Hepatocyte (in vitro differentiated cells): ENCODE results near the gene SPHK1. TPM values are rescaled to one million over a fixed set of nuclear protein-coding genes. Genes with fewer than 3 reads are reported as not detected.

Experiments
- DNase-seq: peaks from one replicate; pipeline ENCODE4 v3.0.0-alpha.2; 2016; ENCODE audit warnings: low spot score
- H2AFZ ChIP-seq: fragments of 200-600 bp; sonication (generic); 2 replicates; pipeline ENCODE4 v1.6.0; 2016; ENCODE audit warnings: antibody characterized with exemption, mild to moderate bottlenecking
- H3K27ac ChIP-seq: fragments of 200-600 bp; sonication (generic); 2 replicates; pipeline ENCODE4 v1.5.1; 2016; ENCODE audit warnings: mild to moderate bottlenecking
- H3K27me3 ChIP-seq: fragments of 200-600 bp; sonication (generic); 2 replicates; pipeline ENCODE4 v1.6.1; 2016
- H3K36me3 ChIP-seq: fragments of 200-600 bp; sonication (generic); replicated peaks from 2 replicates; pipeline ENCODE4 v1.5.1; 2016; ENCODE audit warnings: low read depth; ENCODE audit not compliant: insufficient read depth
- H3K4me1 ChIP-seq: fragments of 200-600 bp; sonication (generic); 2 replicates; pipeline ENCODE4 v1.5.1; 2016; ENCODE audit warnings: mild to moderate bottlenecking, moderate library complexity; ENCODE audit not compliant: insufficient read depth
- H3K4me2 ChIP-seq: fragments of 200-600 bp; sonication (generic); 2 replicates; pipeline ENCODE4 v1.6.0; 2016
- H3K4me3 ChIP-seq: fragments of 200-600 bp; sonication (generic); 2 replicates; pipeline ENCODE4 v1.5.1; 2016; ENCODE audit warnings: mild to moderate bottlenecking
- H3K79me2 ChIP-seq: fragments of 200-600 bp; sonication (generic); 2 replicates; pipeline ENCODE4 v1.6.0; 2017; ENCODE audit warnings: mild to moderate bottlenecking
- H3K9me2 ChIP-seq: fragments of 200-600 bp; sonication (generic); replicated peaks from 2 replicates; pipeline ENCODE4 v1.6.0; 2017; ENCODE audit warnings: mild to moderate bottlenecking; ENCODE audit not compliant: insufficient read depth
- H3K9me3 ChIP-seq: fragments of 200-600 bp; sonication (generic); 2 replicates; pipeline ENCODE4 v1.5.1; 2016; ENCODE audit warnings: low read depth, mild to moderate bottlenecking
- H4K20me1 ChIP-seq: fragments of 200-600 bp; sonication (generic); 2 replicates; pipeline ENCODE4 v1.6.0; 2016; ENCODE audit warnings: mild to moderate bottlenecking; ENCODE audit not compliant: insufficient read depth, poor library complexity, severe bottlenecking
- EZH2 ChIP-seq: fragments of 200-600 bp; sonication (generic); IDR thresholded peaks from 2 replicates; pipeline ENCODE4 v1.6.1; 2016; ENCODE audit warnings: antibody characterized with exemption, mild to moderate bottlenecking, borderline replicate concordance
- EZH2phosphoT487 ChIP-seq: fragments of 200-600 bp; sonication (generic); IDR thresholded peaks from one replicate; pipeline ENCODE4 v1.6.1; 2018; ENCODE audit warnings: antibody characterized with exemption, mild to moderate bottlenecking, low read depth, moderate library complexity; ENCODE audit not compliant: unreplicated experiment, severe bottlenecking
- WGBS: methylation state at CpG from one replicate; pipeline ENCODE4 v1.1.6; 2016; ENCODE audit warnings: low lambda C conversion rate; ENCODE audit errors: missing lambda C conversion rate; 5-methylcytosine and 5-hydroxymethylcytosine counted together
- polyA plus RNA-seq: library from polyadenylated mRNA; unstranded; fragments of >200 nt; fragmentation: Nextera tagmentation; extraction: Ambion mirVana; gene quantifications from 2 replicates; pipeline ENCODE4 v1.2.1, GENCODE V29; 2016
- total RNA-seq: library from RNA; depleted of rRNA; stranded (reverse); fragments of >200 nt; gene quantifications from 2 replicates; pipeline ENCODE4 v1.2.3, GENCODE V29; 2014
- TF ChIP-seq, protein P1 (sequence below): fragments of 200-600 bp; sonication (generic); IDR thresholded peaks from 2 replicates; pipeline ENCODE4 v1.5.1; 2016; ENCODE audit warnings: antibody characterized with exemption, mild to moderate bottlenecking; ENCODE audit not compliant: poor library complexity

SPHK1 gene
- total and polyA plus RNA-seq, 2 experiments from 2014 or later: 5.2 to 15.2 TPM

DNA sequence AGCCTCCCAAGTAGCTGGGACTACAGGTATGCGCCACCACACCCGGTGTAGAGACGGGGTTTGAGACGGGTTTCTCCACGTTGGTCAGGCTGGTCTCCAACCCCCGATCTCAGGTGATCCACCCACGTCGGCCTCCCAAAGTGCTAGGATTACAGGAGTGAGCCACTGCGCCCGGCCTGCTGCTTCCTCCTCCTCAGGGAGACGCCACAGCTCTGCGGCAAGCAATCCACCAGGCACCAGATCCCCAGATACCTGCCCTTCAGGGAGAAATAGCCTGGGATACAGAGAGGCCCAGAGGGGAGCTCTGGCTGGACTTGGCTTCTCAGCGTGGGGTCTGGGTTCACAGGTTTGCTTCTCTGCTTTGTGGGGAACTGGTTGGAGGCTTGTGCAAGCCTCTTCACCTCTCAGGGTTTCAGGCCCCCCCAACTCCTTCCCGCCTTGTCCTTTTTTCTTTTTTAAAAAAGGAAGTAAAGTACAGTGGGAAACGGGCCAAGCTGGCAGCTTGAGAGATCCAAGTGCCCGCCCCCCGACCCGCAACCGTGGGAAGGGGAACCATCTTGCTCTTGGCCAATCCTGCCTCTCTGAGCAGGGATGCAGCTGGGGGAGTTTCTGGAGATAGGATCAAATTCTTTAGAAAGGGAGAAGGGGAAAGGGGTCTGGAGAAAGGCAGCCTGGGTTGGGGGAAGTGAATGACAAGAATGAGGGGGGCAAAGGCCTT lies 2.6 kb upstream of the SPHK1 start:
- Histone ChIP-seq H3K4me1 (peaks cover 35% of the 10 kb centered on the region), H3K27me3 (peaks cover 15% of the 10 kb centered on the region), H3K9me2 (no peaks in the 10 kb centered on the region), H3K27ac (no peak overlapping the region), H3K4me2 (peak overlapping the region; percentile 100), H2AFZ (no peak overlapping the region), H3K9me3 (no peaks in the 10 kb centered on the region), H3K4me3 (no peak overlapping the region), H3K79me2 (no peaks in the 10 kb centered on the region), H3K36me3 (no peaks in the 10 kb centered on the region), H4K20me1 (no peaks in the 10 kb centered on the region)
- WGBS: 71% methylated on average over 19 of the region's 19 CpGs
- TF ChIP-seq, protein P1, sequence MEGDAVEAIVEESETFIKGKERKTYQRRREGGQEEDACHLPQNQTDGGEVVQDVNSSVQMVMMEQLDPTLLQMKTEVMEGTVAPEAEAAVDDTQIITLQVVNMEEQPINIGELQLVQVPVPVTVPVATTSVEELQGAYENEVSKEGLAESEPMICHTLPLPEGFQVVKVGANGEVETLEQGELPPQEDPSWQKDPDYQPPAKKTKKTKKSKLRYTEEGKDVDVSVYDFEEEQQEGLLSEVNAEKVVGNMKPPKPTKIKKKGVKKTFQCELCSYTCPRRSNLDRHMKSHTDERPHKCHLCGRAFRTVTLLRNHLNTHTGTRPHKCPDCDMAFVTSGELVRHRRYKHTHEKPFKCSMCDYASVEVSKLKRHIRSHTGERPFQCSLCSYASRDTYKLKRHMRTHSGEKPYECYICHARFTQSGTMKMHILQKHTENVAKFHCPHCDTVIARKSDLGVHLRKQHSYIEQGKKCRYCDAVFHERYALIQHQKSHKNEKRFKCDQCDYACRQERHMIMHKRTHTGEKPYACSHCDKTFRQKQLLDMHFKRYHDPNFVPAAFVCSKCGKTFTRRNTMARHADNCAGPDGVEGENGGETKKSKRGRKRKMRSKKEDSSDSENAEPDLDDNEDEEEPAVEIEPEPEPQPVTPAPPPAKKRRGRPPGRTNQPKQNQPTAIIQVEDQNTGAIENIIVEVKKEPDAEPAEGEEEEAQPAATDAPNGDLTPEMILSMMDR: no peak
- TF ChIP-seq EZH2: no peak
- no peak for TF ChIP-seq EZH2phosphoT487
- no peak for DNase-seq

DNA sequence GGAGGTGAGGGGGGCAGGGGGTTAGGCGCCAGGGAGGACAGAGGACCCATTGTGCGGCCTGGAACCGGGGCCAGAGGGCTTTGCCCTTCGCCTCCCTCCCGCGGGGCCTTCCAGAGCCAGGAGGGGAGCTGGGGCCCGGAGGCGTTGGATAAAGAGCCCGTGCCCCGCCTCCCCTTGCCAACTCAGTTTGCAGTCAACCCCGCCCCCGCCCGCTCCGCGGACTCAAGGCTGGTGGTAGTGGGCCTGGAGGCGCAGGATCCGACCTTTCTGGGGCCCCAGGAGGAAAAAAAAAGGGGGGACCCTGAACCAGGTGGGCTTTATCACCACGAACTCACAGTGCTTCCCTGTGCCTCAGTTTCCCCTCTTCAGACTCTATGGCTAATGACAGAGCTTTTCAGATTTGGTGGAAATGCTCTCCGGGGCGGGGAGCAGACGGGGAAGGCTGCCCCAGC lies 2.0 kb upstream of the SPHK1 start:
- Histone ChIP-seq H2AFZ (peak overlapping the region; percentile 80), H4K20me1 (no peaks in the 10 kb centered on the region), H3K27me3 (peaks cover 15% of the 10 kb centered on the region), H3K36me3 (no peaks in the 10 kb centered on the region), H3K4me3 (no peak overlapping the region), H3K9me3 (no peaks in the 10 kb centered on the region), H3K79me2 (no peaks in the 10 kb centered on the region), H3K27ac (no peak overlapping the region), H3K9me2 (no peaks in the 10 kb centered on the region), H3K4me2 (peak overlapping the region; percentile 100), H3K4me1 (peaks cover 35% of the 10 kb centered on the region)
- TF ChIP-seq EZH2phosphoT487 (no peak), EZH2 (no peak)
- TF ChIP-seq, protein P1: no peak
- 8% methylated on average over 9 of the region's 21 CpGs for WGBS
- DNase-seq: peak; percentile 64

DNA sequence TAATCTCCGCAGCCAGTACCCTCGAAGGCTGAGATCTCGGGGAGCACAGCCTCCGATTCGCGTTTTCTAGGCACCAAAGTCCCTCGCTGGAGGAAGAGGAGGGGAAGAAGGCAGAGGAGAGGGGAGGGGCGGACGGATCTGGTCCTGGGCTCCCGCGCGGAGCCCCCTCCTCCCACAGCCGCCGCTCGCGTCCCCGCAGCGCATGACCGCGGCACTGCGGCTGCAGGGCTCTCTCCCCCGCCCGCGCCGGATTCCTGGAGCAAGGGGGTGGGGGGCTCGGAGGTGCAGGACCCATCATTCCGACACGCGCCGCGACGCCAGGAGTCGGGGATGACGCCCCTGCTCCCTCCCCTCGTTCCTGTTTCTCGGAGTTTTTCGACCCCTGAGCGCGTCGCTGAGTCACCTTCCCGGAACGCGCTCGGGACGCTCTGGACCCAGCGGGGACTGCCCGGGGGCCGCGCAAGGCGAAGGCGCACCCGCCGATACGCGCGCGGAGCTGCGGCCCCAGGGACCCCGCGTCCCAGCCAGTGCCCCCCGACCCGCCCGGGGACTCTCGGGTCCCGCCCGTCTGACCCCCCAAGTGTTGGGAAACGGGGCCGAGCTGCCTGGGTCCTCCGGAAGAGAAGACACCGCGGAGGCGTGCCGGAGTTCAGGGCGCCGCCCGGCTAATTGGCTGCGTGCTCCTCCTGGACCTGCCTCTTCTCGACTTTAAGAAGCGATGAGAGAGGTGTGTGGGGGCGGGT lies 1.4 kb upstream of the SPHK1 start:
- WGBS: 1% methylated on average over 57 of the region's 80 CpGs

More for the DNA sequence above, 1.4 kb upstream of the SPHK1 start:
- H3K9me2 ChIP-seq: no peaks in the 10 kb centered on the region
- H3K9me3 ChIP-seq: no peaks in the 10 kb centered on the region
- H3K4me2 ChIP-seq: peak overlapping the region; percentile 100
- peaks cover 35% of the 10 kb centered on the region for H3K4me1 ChIP-seq
- TF ChIP-seq, protein P1: no peak
- TF ChIP-seq EZH2 (no peak), EZH2phosphoT487 (no peak)
- no peaks in the 10 kb centered on the region for H3K79me2 ChIP-seq
- no peak overlapping the region for H3K27ac ChIP-seq
- H2AFZ ChIP-seq: peak overlapping the region; percentile 80
- H3K27me3 ChIP-seq: peaks cover 15% of the 10 kb centered on the region
- H3K4me3 ChIP-seq: peak overlapping the region; percentile 66
- no peaks in the 10 kb centered on the region for H3K36me3 ChIP-seq
- DNase-seq: peak; percentile 74
- H4K20me1 ChIP-seq: no peaks in the 10 kb centered on the region
